Mesothelial cell of epicardium (in vitro differentiated cells): ENCODE data around the gene PIGC. TPM values are rescaled to one million over a fixed set of nuclear protein-coding genes. Genes with fewer than 3 reads are reported as not detected.
A peak's percentile ranks its signal among the peaks of the same experiment; 100 is the strongest.

ENCODE experiments used
- DNase-seq, 2 experiments: peaks; one replicate each; pipeline ENCODE4 v3.0.0; 2021; ENCODE audit warnings: low spot score in 2 of 2; ENCODE audit not compliant: unreplicated experiment in 2 of 2
- H3K27ac Mint-ChIP-seq: 2 replicates; pipeline ENCODE4 v1.8.0; 2021; ENCODE audit warnings: mixed read lengths
- H3K27me3 Mint-ChIP-seq: 2 replicates; pipeline ENCODE4 v1.8.0; 2021; ENCODE audit warnings: low read depth, mixed read lengths
- H3K36me3 Mint-ChIP-seq: 2 replicates; pipeline ENCODE4 v1.8.0; 2021; ENCODE audit warnings: mixed read lengths
- H3K4me1 Mint-ChIP-seq: 2 replicates; pipeline ENCODE4 v1.8.0; 2021; ENCODE audit warnings: mixed read lengths
- H3K4me3 Mint-ChIP-seq: 2 replicates; pipeline ENCODE4 v1.8.0; 2021; ENCODE audit warnings: mild to moderate bottlenecking, moderate library complexity, mixed read lengths
- H3K9me3 Mint-ChIP-seq: 2 replicates; pipeline ENCODE4 v1.8.0; 2021; ENCODE audit warnings: mixed read lengths
- total RNA-seq: library from RNA; stranded (reverse); gene quantifications from 3 replicates; pipeline ENCODE4 v1.2.1, GENCODE V29; 2021
- TF ChIP-seq, protein P1 (sequence below): fragments of 200-600 bp; sonication (generic); IDR thresholded peaks from one replicate; pipeline ENCODE4 v1.5.0; 2021; ENCODE audit warnings: antibody characterized with exemption; ENCODE audit not compliant: unreplicated experiment

The PIGC gene
- total RNA-seq, 1 donor from 2014 or later = 31.9 TPM

DNA sequence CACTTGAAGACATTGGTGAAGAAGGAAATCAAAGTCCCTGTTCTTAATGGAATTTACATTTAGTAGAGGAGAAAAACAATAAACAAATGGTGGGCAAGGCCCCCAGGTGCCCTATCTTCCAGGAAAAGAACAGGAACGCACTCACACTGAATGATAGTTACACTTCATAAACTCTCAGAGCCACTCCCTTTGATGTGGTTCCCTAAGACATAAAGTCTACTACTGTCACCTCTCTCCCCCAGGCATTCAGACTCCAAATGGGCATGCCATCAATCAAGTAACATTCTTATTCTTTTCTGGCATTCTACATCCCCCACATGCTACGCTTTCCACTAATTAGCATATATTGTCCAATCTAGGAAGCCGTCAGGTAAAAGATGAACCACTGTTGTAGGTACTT lies 36.6 kb upstream of the PIGC start:
- peak overlapping the region; percentile 92 for H3K27ac Mint-ChIP-seq
- H3K9me3 Mint-ChIP-seq = no peaks in the 10 kb centered on the region
- DNase-seq = no peak
- no peak overlapping the region for H3K4me3 Mint-ChIP-seq
- H3K27me3 Mint-ChIP-seq = no peaks in the 10 kb centered on the region
- TF ChIP-seq, protein P1, sequence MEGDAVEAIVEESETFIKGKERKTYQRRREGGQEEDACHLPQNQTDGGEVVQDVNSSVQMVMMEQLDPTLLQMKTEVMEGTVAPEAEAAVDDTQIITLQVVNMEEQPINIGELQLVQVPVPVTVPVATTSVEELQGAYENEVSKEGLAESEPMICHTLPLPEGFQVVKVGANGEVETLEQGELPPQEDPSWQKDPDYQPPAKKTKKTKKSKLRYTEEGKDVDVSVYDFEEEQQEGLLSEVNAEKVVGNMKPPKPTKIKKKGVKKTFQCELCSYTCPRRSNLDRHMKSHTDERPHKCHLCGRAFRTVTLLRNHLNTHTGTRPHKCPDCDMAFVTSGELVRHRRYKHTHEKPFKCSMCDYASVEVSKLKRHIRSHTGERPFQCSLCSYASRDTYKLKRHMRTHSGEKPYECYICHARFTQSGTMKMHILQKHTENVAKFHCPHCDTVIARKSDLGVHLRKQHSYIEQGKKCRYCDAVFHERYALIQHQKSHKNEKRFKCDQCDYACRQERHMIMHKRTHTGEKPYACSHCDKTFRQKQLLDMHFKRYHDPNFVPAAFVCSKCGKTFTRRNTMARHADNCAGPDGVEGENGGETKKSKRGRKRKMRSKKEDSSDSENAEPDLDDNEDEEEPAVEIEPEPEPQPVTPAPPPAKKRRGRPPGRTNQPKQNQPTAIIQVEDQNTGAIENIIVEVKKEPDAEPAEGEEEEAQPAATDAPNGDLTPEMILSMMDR = no peak
- no peaks in the 10 kb centered on the region for H3K36me3 Mint-ChIP-seq
- peaks cover 82% of the 10 kb centered on the region for H3K4me1 Mint-ChIP-seq

DNA sequence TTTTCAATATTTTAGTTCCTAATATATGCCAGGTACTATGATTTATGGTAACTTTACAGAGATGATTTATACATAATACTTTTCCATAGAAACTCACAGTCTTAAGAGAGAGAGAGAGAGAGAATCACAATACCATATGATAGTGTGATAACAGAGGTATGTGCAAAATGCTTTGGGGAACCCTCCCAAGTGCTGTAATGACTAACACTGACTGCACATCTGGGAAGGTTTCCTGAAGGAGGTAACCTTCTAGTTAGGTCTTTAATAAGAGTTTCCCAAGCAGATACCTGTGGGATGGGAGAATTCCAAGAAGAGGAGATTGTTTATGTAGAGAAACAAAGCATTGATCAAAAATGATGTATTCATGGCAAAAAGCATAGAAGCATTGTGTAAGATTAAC lies 34.6 kb upstream of the PIGC start:
- TF ChIP-seq, protein P1 = no peak
- Mint-ChIP-seq H3K9me3 (no peaks in the 10 kb centered on the region), H3K36me3 (no peaks in the 10 kb centered on the region), H3K27me3 (no peaks in the 10 kb centered on the region), H3K27ac (peak overlapping the region; percentile 87), H3K4me3 (no peak overlapping the region), H3K4me1 (peaks cover 80% of the 10 kb centered on the region)
- DNase-seq = no peak

DNA sequence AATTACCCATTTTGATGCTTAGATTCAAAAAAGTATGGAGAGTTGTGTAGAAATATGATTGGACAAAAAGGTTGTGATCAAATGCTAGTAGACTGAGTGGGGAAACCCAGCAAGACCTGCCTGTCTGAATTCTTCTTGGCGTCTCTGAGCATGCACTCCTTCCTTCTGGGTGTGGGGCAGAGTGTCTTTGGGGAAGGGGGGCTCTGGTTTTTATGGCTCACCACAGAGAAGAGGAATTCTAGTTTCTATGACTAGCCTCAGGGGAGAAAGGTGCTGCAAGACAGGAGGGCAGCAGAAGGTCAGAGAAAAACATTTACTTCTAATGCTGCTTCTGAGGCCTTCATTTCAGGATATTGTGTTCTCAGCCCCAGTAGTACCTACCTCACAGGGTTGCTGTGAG lies 33.9 kb upstream of the PIGC start:
- TF ChIP-seq, protein P1 = no peak
- Mint-ChIP-seq H3K4me3 (no peak overlapping the region), H3K4me1 (peaks cover 78% of the 10 kb centered on the region), H3K27ac (peak overlapping the region; percentile 94), H3K36me3 (no peaks in the 10 kb centered on the region), H3K27me3 (no peaks in the 10 kb centered on the region), H3K9me3 (no peaks in the 10 kb centered on the region)
- no peak for DNase-seq

DNA sequence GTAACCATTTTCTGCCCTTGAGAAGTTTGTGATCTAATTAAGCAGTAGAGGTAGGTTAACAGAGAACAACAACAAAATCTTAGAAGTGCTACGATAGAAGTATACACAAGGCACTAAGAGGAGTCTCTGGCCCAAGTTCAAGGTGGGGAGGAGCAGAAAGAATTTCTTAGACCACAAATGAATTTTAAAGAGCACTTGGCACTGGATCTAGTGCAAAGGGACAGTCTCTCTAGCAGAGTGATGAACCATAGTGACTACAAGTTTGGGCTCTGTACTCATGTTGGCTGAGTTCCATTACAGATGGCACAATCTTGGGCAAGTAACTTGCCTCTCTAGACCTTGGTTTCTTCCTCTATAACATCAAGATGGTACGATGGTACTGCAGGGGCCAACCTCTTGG lies 33.3 kb upstream of the PIGC start:
- Mint-ChIP-seq H3K27ac (peak overlapping the region; percentile 94), H3K4me3 (no peak overlapping the region), H3K9me3 (no peaks in the 10 kb centered on the region), H3K36me3 (no peaks in the 10 kb centered on the region), H3K4me1 (peaks cover 79% of the 10 kb centered on the region), H3K27me3 (no peaks in the 10 kb centered on the region)
- DNase-seq = no peak
- TF ChIP-seq, protein P1 = no peak

DNA sequence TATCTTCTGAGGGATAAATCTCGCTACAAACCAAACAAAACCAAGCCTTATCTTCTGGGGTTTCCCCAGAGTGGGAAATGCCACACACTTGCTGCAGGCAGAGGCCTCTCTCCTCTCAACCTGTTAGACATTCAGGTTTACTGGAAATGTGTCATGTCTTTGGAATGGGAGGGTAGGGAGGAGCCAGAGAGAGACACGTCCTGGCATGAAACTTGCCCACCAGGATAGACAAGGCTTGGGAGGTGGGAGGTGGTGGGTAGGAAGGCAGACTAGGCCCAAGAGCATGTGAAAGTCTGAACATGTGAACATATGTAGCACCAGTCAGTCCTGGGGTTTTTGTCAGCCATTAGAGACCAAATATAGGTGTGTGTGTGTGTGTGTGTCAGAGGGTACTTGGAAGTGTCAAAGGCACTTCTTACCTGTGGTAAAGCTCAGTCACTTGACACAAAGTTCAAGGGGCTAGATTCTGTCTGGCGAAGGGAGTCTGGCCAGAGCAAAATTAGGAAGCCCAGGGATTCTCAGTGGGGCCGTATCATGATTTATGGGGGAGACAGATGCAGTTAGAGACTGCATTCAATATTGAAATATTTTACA lies 32.4 kb upstream of the PIGC start:
- H3K27me3 Mint-ChIP-seq = no peaks in the 10 kb centered on the region
- peaks cover 74% of the 10 kb centered on the region for H3K4me1 Mint-ChIP-seq
- peak in 1 of 2 experiments; percentile 50 for DNase-seq
- no peaks in the 10 kb centered on the region for H3K36me3 Mint-ChIP-seq
- H3K9me3 Mint-ChIP-seq = no peaks in the 10 kb centered on the region
- TF ChIP-seq, protein P1 = no peak
- H3K27ac Mint-ChIP-seq = peak overlapping the region; percentile 96
- no peak overlapping the region for H3K4me3 Mint-ChIP-seq

DNA sequence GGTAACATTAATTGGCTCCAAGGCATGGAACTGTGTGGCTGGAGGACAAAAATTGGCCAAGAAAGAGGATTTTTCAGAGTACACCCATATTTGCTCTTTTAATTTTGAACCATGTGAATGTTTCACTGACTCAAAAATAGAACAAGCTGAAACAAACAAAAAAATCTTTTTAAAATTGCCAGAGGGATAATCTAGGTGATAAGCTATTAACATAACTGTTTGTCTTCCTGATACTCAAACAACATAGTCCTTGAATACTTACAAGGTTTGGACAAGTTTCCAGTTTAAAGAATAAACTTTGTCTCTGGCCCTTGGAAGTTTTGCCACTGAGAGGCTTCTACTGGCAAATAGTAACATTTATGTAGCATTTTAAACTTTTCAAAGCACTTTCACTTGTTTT lies 30.0 kb upstream of the PIGC start:
- H3K9me3 Mint-ChIP-seq = no peaks in the 10 kb centered on the region

More for the DNA sequence above, 30.0 kb upstream of the PIGC start:
- H3K36me3 Mint-ChIP-seq = no peaks in the 10 kb centered on the region
- no peak for DNase-seq
- H3K27me3 Mint-ChIP-seq = no peaks in the 10 kb centered on the region
- no peak overlapping the region for H3K27ac Mint-ChIP-seq
- H3K4me1 Mint-ChIP-seq = peaks cover 62% of the 10 kb centered on the region
- no peak overlapping the region for H3K4me3 Mint-ChIP-seq
- TF ChIP-seq, protein P1 = no peak
